ENCODE results near the gene STX2.

GRCh38 chr12:130775953-130776856, 62.8 kb downstream of the STX2 start:
- no peak for TF ChIP-seq CTCF (optimal IDR thresholded peaks at IDR 0.05 in 1 of 3, IDR thresholded peaks at IDR 0.05 in 1 of 3, conservative IDR thresholded peaks at IDR 0.05 in 1 of 3; ENCODE audit: extremely low read depth in 1 of 3, insufficient read depth in 2 of 3, low read length in 3 of 3)
- TF ChIP-seq EZH2 (IDR thresholded peaks at IDR 0.05; ENCODE audit: low read length): no peak
